GM18951 (cell line): ENCODE data around the gene SDK1.

Source experiments
- POLR2A ChIP-seq: IDR thresholded peaks from 4 replicates; pipeline ENCODE4 v1.6.1; 2011; ENCODE audit warnings: mild to moderate bottlenecking; ENCODE audit not compliant: insufficient read length, insufficient read depth; ENCODE audit errors: extremely low read depth
- in situ Hi-C: fragments of 300-500 bp; cut with MboI; formaldehyde crosslinking; loops from one replicate; pipeline ENCODE4 v1.12.0; 2022; ENCODE audit warnings: low sequenced_read_pairs, mixed read lengths, inconsistent platforms; ENCODE audit not compliant: unreplicated experiment

Gene SDK1

GRCh38 chr7:4131063-4131462 is 830.0 kb downstream of the SDK1 start:
- no peak for TF ChIP-seq POLR2A
- in situ Hi-C loops = no loop called here

GRCh38 chr7:4132221-4132620 is 831.2 kb downstream of the SDK1 start:
- TF ChIP-seq POLR2A = no peak
- in situ Hi-C loops = no loop called here

GRCh38 chr7:4133491-4134044 is 832.5 kb downstream of the SDK1 start:
- in situ Hi-C loops = no loop called here
- no peak for TF ChIP-seq POLR2A

- TF ChIP-seq POLR2A = no peak
- in situ Hi-C loops = no loop called here
These were observed 833.2 kb downstream of the SDK1 start for GRCh38 chr7:4134204-4134603.

GRCh38 chr7:4134631-4135030 is 833.6 kb downstream of the SDK1 start:
- TF ChIP-seq POLR2A = no peak
- in situ Hi-C loops = no loop called here

- TF ChIP-seq POLR2A = no peak
- in situ Hi-C loops = no loop called here
These were observed 834.2 kb downstream of the SDK1 start for GRCh38 chr7:4135301-4135700.

- in situ Hi-C loops = no loop called here
- no peak for TF ChIP-seq POLR2A
These were observed 835.0 kb downstream of the SDK1 start for GRCh38 chr7:4136036-4136435.

GRCh38 chr7:4136501-4137110 is 835.6 kb downstream of the SDK1 start:
- TF ChIP-seq POLR2A = no peak
- in situ Hi-C loops = no loop called here

GRCh38 chr7:4137552-4137951 is 836.5 kb downstream of the SDK1 start:
- in situ Hi-C loops = no loop called here
- no peak for TF ChIP-seq POLR2A

GRCh38 chr7:4138866-4139265 is 837.8 kb downstream of the SDK1 start:
- no peak for TF ChIP-seq POLR2A
- in situ Hi-C loops = no loop called here

GRCh38 chr7:4139656-4140625 is 838.9 kb downstream of the SDK1 start:
- in situ Hi-C loops = no loop called here
- no peak for TF ChIP-seq POLR2A

GRCh38 chr7:4140933-4141332 is 839.9 kb downstream of the SDK1 start:
- in situ Hi-C loops = no loop called here
- no peak for TF ChIP-seq POLR2A

GRCh38 chr7:4143006-4143405 is 842.0 kb downstream of the SDK1 start:
- in situ Hi-C loops = no loop called here
- no peak for TF ChIP-seq POLR2A
